Esophagus mucosa (tissue), 1 donor: ENCODE measurements around the gene HCN2. TPM values are rescaled to one million over a fixed set of nuclear protein-coding genes. Genes with fewer than 3 reads are reported as not detected.
"Not testable (repeated sequence)": the region's sequence is repeated elsewhere in the genome, so short reads cannot be mapped to it uniquely, and the experiment has no call there.

Experiments used
- ATAC-seq: fragments of 200-7000 bp; cut with Tn5 transposase; one replicate; pipeline ENCODE4 v1.9.1; 2020
- total RNA-seq: library from RNA; stranded (reverse); gene quantifications from one replicate; pipeline ENCODE4 v1.2.4, GENCODE V29; 2023
- donor health status: DM: yes; HTN: yes; CAD: no.

Gene HCN2
- total RNA-seq, 1 donor from 2014 or later: 0.48 TPM

DNA sequence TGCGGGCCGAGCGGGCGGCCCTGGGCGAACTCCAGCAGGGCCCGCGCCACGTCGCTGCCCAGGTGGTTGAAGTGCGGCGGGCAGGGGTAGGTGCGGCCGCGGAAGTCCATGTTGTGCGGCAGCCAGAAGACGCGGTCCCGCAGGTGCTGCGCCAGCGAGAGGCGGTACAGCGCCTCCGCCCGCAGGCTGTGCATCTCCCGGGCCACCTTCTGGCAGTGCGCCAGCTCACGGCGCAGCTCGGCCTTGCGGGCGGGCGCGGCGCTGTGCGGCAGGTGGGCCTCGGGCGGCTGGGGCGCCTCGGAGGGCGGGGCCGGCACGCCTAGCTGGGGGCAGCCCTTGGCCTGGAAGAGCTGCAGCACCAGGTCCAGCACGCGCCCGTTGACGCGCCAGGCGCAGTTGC, 31.5 kb downstream of the HCN2 start:
- ATAC-seq: not testable (repeated sequence)

DNA sequence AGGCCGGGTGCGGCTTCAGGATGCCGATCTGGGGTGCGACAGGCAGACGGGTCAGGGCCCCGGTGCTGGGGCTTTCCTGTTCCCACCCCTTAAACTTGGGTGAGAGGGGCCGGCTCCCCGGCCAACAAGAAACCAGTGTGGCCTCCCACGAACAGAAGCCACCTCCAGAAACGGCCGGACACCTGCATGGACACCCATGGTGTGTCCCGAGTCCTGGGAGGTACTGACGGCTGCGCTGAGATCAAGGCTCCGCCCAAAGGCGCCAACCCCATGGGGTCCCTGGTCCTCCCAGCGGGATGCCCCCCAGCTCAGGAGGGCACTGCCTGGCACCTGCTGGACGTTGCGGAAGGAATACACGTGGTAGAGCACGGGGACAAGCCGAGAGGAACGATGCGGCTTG, 32.1 kb downstream of the HCN2 start:
- no peak for ATAC-seq

DNA sequence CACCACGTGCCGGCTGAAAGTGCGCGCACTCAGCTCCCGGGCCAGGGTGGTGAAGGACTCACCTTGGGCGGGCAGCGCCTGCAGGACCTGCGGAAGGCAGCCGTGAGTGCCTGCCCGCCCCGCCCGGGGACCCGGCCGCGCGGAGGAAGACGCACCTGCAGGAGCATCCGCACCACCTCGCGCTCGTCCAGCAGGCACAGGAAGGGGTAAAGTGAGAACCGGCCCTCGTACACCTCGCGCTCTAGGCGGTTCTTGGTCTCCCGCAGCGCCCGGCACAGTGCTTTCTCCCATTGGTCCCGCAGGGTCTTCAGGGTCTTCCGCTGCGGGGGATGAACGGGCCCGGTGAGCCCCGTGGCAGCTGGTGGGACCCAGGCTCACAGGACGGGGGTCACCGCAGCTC, 33.0 kb downstream of the HCN2 start:
- ATAC-seq: no peak

DNA sequence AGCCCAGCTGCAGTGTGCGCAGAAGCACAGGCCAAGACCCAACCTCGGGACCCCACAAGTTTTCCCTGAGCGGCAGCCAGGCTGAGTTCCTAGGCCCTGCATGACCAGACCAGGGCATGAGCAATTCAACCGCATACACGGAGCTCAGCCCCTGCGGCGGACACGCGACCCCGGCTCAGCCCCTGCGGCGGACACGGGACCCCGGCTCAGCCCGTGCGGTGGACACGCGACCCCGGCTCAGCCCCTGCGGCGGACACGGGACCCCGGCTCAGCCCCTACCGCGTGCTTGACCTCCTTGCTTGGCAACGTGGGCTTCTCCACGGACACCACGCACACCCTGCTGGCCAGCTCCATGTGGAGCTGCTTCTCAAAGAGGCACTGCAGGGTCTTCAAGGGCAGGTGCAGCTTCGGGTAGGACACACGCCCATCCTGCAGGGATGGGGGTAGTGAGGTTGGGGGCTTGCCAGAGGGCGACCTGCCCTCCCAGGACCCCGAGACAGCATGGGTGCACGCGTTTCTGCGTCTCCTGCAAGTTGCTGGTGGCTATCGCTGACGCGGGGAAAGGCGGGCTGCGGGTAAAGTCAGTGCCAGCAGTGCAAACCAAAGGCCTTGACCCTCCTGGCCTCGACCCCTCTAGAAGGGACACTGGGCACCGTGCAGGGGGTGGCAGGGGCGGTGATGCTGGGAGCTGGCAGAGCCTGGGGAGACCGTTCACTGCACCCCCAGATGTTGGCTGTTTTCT, 33.7 kb downstream of the HCN2 start:
- no peak for ATAC-seq

DNA sequence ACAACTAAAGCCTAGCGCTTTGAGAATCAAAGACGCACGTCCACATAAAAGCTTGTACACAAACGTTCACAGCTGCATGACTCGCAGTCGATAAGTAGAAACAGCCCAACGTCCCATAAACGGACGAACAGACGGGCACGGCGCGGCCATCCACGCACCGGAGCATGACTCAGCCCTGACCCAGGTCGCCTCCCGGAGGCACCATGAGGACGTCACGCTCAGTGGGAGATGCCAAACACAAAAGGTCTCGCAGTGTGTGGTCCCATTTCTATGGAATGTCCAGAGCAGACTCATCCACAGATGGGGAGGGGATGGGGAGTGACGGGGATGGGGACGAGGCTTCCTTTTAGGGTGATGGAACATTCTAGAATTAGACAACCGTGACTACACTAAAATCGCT, 34.3 kb downstream of the HCN2 start:
- ATAC-seq: no peak

DNA sequence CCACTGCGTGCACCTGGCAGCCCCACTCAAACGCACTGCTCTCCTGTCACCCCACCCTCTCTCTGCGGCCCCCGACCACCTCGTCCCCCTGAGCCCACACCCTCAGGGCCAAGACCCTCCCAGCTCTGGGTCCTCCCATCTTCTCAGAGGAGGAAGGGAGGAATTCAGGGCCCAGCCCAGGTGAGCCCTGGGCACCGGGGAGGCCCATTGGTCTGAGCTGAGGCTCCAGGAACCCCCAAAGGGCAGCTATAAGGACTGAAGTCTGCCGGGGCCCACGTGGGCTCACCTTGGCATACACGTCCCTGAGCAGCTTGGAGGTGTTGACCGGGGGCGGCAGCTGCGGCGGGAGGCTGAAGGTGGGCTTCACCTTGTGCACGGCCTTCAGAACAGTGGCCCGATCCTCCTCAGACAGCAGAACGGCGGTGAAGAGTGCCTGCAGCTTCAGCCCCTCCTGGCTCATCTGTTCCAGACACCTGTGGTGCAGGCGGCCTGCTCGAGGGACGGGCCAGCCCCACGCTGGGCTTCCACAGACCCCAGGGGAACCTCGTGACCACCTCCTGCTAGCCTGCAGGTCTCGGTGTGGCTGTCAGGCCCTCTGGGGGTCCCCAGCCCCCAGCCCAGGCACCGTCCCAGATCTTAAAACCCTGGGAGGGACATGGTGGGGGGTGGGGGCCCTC, 34.9 kb downstream of the HCN2 start:
- no peak for ATAC-seq

DNA sequence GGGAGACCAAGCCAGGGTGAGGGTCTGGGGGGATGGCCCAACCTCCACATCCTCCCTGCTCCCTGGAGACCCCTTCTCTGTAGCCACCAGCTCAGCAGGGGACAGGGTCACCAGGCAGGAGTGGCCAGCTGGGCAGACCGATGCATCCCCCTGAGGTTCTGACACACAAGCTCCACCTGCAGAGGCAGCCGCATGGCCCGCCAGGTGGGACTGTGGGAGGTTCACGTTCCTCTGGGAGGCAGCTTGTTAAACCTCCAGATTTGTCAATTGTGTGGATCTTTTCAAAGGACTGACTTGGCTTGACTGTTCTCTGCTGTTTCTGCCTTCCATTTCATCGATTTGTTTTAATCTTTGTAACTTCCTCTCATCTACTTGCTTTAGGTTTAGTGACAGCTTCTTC, 35.6 kb downstream of the HCN2 start:
- ATAC-seq: no peak

DNA sequence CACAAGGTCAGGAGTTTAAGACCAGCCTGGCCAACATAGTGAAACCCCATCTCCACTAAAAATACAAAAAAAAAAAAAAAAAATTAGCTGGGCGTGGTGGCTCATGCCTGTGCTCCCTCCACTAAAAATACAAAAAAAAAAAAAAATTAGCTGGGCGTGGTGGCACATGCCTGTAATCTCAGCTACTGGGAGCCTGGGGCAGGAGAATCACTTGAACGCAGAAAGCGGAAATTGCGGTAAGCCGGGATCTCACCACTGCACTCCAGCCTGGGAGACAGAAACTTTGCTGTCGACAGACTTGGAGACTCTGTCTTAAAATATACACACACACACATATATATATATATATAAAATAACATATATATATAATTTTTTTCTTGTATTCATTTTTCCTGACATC, 36.9 kb downstream of the HCN2 start:
- not testable (repeated sequence) for ATAC-seq

DNA sequence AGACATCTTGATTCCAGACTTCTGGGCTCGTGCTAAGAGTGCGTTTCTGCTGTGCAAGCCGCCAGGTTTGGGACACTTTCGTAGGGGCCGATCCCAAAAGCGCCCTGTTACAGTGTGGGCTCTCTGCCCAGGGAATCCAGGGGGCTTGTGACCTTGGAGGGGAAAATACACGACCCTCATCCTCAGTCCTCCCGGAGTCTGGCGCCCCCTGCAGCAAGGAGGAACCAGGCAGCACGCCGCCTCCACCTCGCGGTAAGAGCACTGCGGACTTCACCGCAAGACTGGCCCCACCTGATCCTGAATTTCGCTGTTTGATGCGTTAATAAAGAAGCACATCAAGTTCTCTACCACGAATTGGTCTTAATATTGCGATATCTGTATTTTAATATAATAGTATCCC, 38.5 kb downstream of the HCN2 start:
- ATAC-seq: no peak

DNA sequence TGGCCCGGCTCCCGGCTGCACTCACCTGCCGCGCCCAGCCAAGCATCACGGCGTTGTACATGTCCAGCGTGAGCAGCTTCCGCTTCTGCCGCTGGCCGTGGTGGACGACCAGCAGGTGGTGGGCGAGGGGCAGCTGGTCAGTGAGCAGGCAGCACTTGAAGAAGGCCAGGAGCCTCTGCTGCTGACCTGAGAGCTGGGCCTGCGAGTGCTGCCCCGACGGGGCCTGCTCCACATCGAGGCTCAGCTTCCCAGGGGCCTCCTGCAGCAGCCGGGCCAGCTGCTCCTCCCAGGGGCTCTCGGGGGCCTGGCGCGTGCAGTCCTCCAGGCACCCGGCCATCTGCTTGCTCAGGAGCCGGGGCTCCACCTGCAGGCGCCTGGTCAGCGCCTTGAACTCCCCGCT, 39.8 kb downstream of the HCN2 start:
- not testable (repeated sequence) for ATAC-seq

DNA sequence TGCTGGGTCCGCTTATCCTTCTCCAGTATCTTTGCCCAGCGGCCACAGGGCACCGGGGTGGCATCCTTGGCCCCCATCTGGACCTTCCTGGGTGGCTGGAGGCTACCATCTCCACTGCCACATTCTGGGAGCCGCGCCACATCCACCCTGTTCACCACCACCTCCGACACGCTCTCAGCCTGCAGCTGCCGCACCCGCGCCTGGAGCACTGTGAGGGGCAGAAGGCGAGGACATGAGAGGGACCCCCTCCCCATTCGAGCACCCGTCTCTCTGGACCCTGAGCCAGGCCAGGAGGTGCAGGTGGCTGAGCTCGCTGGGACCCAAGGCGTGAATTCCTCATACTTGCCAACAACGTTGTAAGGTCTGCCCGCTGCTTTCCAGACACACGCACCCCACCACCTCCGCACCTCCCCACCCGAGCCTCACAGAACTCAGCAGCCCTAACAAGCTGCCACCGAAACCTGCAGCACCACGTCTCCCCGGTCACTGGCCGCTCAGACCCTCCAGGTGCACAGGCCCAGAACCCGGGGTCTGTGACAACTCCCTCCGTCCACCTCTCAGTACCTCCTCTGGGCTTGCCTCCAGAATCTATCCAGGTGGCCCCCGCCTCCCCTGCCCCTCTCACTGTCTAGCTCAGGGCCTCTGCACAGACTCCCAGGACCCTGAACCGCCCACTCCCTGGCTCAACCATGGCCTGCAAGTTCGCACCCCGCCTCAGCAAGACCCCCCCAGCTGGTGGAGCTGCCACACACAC, 40.5 kb downstream of the HCN2 start:
- ATAC-seq: no peak

DNA sequence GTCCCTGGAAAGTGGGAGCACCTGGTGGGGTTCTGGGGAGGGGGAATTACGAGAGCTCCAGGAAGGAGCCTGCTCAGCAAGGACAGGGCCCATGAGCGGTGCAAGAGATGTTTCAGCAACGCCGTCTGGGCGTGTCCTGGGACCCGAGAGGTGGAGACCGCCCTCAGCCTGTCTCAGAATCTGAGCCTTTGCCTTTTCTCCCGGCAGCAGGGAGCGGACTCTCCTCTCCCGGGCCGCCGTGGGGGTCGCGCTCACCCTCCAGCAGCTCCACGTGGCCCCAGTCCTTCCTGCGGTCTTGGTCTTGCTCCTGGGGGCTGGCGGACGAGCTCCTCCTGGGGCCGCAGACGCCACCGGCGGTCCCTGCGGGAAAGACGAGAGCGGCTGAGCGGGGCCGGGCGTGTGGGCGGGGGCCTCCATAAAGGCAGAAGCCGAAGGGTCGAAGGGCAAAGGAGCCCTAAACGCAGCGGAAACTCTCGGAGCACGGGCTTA, 42.9 kb downstream of the HCN2 start:
- ATAC-seq: peak; percentile 41

DNA sequence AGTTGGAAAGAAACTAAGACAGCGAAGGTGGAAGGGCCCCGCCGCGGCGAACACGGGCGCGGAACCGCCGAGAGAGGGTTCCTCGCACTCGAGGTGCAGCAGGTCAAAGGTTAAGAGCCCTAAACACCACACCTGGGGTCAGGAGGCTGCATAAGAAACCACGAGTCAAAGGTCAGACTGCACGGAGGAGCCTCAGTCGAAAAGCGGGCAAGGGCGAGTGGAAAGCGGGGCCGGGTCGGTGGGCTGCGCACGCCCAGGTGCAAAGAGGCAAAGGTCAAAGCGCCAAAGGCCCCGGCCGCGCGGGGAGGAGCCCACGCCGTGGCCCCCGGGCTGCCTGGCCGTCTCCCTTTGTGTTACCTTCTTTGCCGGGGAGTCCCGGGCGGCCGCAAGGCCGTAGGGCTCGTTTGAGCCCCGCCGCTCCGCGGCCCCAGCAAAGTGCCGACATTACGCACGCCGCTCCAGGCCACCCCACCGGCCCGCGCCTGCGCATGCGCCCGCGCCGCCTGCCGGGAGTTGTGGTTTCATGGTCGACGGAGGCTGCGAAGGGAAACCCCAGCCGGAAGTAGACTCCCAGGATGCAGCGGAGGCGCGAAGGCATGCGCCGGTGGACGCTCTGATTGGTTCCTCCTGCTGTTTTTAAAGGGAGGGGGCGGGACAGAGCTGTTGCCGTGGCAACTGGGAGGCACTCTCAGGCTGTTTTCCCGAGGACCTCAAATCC, 43.5 kb downstream of the HCN2 start, which contains the start of gene POLRMT:
Gene POLRMT (minus strand): TSS at position 470 of the 718 bp plus-strand sequence. CDS start 25 bp downstream, at position 445.
- peak; percentile 96 for ATAC-seq

DNA sequence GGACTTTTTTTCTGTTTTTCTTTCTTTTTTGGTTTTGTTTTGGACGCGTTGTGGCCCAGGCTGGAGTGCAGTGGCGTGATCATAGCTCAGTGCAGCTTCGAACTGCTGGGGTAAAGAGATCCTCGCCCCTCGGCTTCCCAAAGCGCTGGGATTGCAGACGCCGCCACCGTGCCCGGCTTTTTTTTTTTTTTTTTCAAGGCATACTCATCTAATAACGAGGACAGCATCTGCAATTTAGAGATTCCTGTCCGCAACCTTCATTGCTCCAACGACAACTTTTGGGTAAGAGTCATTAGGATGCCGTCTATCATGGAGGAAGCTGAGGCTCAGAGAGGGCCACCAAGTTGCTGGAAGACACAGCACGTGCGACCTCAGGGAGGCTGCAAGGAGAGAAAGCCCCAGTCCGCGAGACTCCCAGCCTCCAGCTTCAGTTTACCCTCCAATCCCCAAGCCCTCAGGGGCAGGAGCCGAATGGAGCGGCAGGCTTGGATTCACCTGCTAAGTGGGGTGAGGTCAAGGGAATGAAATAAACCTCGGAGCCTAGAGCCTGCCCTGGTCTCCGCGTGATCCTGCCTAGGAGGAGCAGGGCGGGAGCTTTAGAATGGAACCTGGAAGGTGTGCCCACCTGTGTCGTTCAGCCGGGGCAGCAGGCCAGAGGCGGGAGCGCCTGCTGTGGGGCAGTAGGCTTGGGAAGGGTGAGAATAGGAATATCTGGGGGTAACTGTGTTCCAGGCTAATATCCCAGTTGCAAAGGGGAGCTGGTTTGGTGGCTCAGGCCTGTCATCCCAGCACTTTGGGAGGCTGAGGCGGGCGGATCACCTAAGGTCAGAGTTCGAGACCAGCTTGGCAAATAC, 44.3 kb downstream of the HCN2 start:
- no peak for ATAC-seq

DNA sequence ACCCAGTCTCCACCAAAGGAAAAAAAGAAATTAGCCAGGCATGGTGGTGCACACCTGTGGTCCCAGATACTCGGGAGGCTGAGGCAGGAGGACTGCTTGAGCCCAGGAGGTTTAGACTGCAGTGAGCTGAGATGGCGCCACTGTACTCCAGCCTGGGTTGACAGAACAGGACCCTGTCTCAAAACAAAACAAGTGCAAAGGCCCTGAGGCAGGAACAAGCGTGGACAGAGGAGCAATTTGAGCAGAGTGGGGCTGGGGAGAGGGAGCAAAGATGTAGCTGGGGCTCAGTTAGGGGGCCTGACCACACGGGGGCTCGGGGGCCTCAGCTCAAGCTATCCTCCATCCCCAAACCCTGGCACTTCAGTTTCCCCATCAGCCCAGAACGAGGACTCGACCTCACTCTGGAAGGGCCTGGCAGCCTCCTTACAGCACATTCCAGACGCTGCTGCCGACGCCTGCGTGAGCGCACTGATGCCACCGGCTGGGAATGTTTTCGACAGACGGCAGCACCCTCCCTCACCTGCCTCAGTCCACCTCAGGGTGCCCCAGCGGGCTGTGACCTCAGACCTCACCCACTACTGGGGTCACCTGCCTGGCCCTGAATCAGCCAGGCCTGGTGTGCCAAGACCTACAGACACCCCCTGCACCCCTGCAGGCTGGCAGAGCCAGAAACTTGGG, 45.4 kb downstream of the HCN2 start:
- no peak for ATAC-seq

DNA sequence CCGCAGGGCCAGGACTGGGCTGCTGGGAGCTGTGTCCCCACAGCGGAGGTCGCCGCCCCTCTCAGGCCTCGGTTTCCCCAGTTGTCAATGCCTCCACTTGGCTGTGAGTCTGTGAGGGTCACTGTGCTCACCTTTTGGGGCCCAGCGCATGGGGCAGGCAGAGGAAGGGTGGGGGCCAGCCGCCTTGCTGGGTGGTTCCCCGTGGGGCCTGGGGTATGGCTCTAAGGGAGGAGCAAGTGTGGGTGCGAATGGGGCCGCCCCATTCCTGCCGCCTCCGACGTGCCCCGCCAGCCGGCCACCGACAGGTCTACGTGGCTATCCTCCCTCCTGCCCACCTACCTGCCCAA, 49.2 kb downstream of the HCN2 start:
- no peak for ATAC-seq

DNA sequence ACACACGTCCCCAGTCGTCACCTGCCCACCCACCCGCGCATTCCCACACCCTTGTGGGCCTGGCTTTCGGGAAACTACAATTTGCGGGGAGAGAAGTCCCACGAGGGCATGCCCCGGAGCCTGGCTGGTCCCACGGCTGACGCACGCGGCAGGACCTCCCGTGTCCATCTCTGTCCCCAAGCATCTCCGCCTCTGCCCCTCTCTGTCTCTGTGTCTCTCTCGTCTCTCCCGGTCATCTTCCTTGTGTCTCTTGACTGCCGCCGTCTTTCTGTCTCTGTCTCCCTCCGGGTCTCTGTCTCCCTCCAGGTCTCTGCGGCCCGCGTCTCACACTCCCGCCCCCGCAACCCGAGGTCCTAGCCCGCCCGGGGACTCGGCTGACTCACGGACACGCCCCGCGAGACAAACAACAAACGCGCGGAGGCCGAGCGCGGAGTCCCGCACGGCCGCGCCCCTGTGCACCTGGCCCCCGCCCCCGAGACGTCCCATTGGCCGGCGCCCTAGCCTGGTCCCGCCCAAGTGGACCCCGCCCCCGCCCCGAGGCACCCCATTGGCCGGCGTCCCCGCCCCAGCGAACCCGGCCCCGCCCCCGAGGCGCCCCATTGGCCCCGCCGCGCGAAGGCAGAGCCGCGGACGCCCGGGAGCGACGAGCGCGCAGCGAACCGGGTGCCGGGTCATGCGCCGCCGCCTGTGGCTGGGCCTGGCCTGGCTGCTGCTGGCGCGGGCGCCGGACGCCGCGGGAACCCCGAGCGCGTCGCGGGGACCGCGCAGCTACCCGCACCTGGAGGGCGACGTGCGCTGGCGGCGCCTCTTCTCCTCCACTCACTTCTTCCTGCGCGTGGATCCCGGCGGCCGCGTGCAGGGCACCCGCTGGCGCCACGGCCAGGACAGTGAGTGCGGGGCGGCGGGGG, 49.8 kb downstream of the HCN2 start, which contains the start of gene FGF22:
Gene FGF22 (plus strand): TSS at position 627 of the 908 bp plus-strand sequence. CDS start 47 bp downstream, at position 674.
- ATAC-seq: peak; percentile 85

DNA sequence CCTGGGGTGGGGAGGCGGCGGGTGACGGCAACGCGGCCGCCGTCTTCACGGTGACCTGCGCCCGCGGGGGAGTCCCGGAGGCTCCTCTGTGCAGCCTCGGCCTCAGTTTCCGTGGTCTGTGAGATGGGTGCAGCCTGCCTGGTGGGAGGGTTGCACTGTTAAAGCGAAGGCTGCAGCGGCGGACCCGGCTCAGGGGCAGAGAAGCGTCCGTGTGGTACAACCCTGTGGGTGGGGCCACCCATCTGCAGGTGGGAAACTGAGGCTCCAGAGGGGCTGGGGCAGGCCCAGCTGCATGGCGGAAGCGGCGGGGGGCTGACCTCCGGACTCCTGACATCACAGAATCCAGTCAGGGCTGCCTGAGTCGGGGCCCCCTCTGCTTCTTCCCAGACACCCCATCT, 50.5 kb downstream of the HCN2 start:
- ATAC-seq: no peak

DNA sequence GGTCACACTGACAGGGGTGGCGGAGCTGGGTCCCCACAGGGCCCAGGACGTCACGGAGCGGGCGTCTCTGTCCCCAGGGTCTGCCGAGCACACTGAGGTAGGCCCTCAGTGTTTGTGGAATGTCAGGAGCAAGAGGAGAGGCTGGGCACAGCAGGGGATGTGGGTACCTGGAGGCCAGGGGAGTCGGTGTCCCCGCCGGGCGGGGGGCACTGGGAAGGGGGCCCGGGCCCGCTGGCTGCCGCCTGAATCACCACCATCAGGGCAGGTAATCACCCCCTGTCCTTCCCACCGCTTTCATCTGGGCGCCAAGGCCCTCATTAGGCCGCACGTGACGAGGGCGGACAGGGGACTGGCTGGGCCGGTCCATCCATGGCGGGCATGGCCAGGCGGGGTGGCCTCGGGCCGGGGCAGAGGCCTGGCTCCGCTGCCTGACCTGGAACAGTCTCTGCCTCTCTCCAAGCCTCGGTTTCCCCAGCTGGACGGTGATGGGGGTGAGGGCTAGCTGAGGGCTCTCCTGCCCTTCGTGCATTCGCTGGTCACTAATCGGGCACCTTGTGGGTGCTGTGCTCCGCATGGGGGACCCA, 51.0 kb downstream of the HCN2 start:
- ATAC-seq: no peak

DNA sequence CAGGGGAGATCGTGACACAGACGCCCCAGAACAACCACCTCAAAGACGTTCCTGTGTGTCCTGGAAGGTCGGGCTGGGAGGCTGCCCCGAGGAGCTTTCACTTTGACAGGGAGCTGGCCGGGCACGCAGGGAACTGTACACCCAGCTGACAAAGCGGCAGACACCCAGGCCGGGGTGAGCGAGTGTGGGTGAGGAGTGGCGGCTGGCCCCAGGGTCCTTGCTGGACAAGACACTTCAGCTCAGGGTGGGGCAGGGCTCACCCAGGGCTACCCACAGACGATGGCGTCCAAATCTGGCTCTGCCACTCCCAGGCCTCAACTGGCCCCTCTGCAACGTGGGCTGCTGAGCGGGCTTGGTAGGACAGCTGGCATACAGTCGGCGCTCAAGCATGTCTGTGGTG, 52.0 kb downstream of the HCN2 start:
- ATAC-seq: peak; percentile 12
